IPS DF 4.7 (cell line): ENCODE measurements around the gene OTUD3.
"Not testable (repeated sequence)": the region's sequence is repeated elsewhere in the genome, so short reads cannot be mapped to it uniquely, and the experiment has no call there.

Experiments
- DNase-seq: peaks from one replicate; pipeline ENCODE4 v3.0.0-alpha.2; 2013; ENCODE audit warnings: low spot score; ENCODE audit errors: extremely low read depth

Gene OTUD3

GRCh38 chr1:19882111-19883071, at the start of gene OTUD3:
Gene OTUD3 (plus strand): TSS chr1:19882395. CDS start chr1:19882514, 119 bp downstream.
- peak; percentile 94 for DNase-seq

GRCh38 chr1:19835578-19835977, 46.6 kb upstream of the OTUD3 start:
- DNase-seq, result no peak

GRCh38 chr1:19837866-19838265, 44.3 kb upstream of the OTUD3 start:
- DNase-seq, result no peak

GRCh38 chr1:19840228-19840627, 42.0 kb upstream of the OTUD3 start:
- no peak for DNase-seq

GRCh38 chr1:19844731-19845495, 37.3 kb upstream of the OTUD3 start:
- DNase-seq, result no peak

GRCh38 chr1:19845555-19845954, 36.6 kb upstream of the OTUD3 start:
- DNase-seq, result no peak

GRCh38 chr1:19846338-19846737, 35.9 kb upstream of the OTUD3 start:
- DNase-seq, result no peak

GRCh38 chr1:19847334-19847733, 34.9 kb upstream of the OTUD3 start:
- DNase-seq, result not testable (repeated sequence)

GRCh38 chr1:19849307-19849706, 32.9 kb upstream of the OTUD3 start:
- not testable (repeated sequence) for DNase-seq

GRCh38 chr1:19850214-19850613, 32.0 kb upstream of the OTUD3 start:
- no peak for DNase-seq

GRCh38 chr1:19852036-19852435, 30.2 kb upstream of the OTUD3 start:
- no peak for DNase-seq

- no peak for DNase-seq
Measured at GRCh38 chr1:19854866-19855265, 27.3 kb upstream of the OTUD3 start.

GRCh38 chr1:19858893-19859292, 23.3 kb upstream of the OTUD3 start:
- DNase-seq, result no peak

- DNase-seq, result no peak
Measured at GRCh38 chr1:19859876-19860275, 22.3 kb upstream of the OTUD3 start.

- no peak for DNase-seq
Measured at GRCh38 chr1:19860418-19860817, 21.8 kb upstream of the OTUD3 start.

GRCh38 chr1:19861034-19861433, 21.2 kb upstream of the OTUD3 start:
- no peak for DNase-seq

GRCh38 chr1:19861842-19862530, 20.2 kb upstream of the OTUD3 start:
- DNase-seq, result no peak

- DNase-seq, result no peak
Measured at GRCh38 chr1:19862944-19863343, 19.3 kb upstream of the OTUD3 start.

- no peak for DNase-seq
Measured at GRCh38 chr1:19864570-19865160, 17.5 kb upstream of the OTUD3 start.

GRCh38 chr1:19866029-19866428, 16.2 kb upstream of the OTUD3 start:
- no peak for DNase-seq

GRCh38 chr1:19866758-19867157, 15.4 kb upstream of the OTUD3 start:
- DNase-seq, result no peak
